GM18526 (cell line): ENCODE measurements around the gene TLN1.

ENCODE experiments used
- POLR2A ChIP-seq: IDR thresholded peaks from 3 replicates; pipeline ENCODE4 v1.6.1; 2011; ENCODE audit not compliant: insufficient read length; ENCODE audit errors: extremely low read depth

Gene TLN1

DNA sequence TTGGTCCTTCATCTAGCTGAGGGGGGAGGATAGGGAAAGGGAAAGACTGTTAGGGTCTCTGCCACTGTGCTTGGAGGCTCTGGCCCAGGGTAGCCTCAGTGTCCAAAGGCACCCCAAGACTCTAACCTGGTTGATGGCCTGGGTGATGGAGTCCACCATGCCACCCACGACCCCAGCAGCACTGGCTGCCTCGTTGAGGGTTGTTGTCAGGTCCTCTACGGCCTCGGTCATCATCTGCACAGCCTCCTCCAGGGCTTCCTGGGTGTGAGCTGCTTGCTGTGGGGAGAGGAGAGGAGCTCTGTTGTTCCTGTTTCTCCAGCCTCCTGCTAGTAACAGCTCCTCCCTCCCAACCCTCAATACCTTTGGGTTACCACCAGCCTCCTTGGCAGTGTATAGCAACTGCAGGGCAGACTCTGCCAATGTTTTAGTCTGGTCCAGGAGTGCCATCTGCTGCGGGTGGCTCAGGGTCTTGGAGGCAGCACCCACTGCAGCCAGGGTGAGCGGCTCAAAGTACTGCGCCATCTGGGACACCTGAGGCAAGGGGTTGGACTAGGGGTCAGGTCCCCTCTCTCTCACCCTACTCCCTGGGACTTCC lies 26.1 kb downstream of the TLN1 start:
- TF ChIP-seq POLR2A, result no peak

DNA sequence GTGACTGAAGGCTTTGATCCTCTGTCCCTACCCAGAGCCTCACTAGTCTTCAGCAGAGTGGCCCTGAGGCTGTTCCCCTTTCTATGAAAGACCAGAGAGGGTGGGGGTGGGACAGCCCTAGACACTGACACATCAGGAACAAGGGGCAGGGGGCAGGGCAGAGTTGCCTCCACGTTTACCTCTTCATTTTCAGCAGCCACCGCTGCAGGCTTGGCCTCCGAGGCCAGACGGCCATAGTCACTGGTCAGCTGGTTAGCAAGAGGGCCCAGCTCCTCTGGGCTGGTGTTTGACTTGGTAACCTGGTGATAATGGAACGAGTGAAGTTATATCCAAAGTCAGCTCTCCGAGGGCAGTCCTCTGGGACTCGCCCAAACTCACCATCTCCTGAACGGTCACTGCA lies 26.6 kb downstream of the TLN1 start:
- TF ChIP-seq POLR2A, result no peak

DNA sequence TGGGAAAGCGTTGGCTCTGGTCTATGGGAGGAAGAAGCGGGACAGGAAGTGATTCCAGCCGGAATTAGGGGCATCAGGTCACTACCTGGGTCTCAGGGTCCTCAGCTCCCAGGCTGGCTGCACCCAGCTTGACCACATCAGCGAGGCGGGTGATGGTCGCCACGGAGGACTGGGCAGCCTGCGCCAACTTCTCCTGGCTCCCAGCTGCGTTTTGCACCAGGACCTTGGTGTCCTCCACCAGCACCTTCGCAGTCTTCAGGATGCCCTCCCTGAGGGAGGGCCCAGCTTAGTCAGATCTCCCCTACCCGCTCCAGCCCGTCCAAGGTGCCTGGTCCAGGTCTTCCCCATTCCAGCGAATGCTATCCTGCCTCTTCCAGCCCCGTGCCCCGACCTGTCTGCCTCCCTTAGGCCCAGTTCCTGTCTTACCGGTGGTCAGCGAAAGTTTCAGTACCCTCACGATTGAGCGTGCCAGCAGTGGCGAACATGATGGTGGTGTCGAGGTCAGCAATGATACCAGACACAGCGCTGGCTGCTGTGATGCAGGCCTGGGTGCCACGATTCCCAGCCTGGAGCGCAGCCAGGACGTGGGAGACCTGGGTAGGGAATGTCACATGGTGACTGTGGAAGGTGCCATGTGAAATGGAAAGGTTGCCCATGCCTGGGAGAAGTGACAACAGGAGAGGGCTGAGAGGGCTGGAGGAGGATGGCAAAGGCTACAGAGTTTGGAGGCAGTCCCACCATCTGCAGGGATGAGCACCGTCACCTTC lies 27.9 kb downstream of the TLN1 start:
- no peak for TF ChIP-seq POLR2A

DNA sequence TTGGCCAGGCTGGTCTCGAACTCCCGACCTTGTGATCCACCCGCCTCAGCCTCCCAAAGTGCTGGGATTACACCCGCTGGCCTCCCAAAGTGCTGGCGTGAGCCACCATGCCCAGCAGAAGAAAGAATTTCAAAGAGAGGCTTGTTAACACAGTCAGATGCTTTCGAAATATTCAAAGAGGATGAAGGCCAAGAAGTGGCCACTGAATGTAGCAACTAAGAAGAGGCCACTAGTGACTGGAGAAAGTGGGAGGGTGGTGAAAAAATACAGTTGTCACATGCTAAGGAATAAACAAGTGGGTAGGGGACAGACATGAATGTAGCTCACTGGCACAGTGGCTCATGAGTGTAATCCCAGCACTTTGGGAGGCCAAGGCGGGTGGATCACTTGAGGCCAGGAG lies 29.3 kb downstream of the TLN1 start:
- TF ChIP-seq POLR2A, result no peak

DNA sequence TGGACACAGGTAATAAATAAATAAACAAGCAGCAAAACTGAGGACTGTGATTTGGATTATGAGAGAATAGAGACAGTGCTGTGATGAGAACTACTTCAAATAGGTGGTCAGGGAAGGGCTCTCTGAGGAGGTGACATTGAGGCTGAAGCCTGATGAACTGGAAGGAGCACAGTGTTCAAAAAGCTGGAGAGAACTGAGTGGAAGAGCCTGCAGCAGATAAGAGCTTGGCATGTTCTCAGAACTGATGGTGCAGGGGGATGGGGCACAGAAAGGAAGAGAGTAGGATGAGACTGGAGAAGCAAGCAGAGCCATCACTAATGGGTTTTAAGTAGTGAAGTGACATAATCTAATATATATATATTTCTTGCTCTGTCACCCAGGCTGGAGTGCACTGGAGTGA lies 31.1 kb downstream of the TLN1 start:
- TF ChIP-seq POLR2A, result no peak

DNA sequence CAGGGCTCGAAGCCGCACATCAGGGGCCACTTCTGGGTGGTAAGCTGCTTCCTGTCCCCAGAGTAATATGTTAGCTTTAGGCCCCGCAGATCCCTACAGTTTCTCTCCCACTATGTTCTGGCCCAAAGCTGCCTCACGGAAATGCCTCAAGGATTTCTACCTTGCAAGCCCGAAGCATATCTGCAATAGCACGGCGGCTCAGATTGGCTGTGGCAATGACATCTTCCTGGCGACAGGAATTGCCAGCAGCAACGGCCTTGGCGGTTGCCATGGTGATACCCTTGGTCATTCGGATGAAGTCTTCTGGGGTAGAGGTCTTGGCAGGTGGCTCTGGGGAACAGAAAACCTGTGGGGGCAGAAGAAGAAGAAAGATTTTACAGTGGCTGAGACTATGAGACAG lies 32.0 kb downstream of the TLN1 start:
- no peak for TF ChIP-seq POLR2A

DNA sequence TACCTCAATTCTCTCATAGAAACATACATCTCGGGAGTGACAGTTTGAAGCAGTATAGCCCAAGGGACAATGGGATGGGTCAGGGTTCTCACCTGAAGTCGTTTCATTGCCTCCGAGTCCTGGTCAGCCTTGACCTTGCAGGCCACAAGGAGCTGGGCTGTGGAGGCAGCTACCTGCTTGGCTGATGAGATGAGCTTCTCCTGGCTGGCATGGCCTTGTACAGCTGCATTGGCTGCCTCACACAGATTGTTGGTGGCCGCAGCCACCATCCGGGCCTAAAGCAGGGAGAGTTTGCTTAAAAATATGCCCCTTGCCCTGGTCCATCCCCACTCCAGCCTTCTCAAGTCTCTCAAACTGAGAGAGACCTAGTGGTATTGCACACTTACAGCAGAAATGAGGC lies 33.8 kb downstream of the TLN1 start:
- no peak for TF ChIP-seq POLR2A

DNA sequence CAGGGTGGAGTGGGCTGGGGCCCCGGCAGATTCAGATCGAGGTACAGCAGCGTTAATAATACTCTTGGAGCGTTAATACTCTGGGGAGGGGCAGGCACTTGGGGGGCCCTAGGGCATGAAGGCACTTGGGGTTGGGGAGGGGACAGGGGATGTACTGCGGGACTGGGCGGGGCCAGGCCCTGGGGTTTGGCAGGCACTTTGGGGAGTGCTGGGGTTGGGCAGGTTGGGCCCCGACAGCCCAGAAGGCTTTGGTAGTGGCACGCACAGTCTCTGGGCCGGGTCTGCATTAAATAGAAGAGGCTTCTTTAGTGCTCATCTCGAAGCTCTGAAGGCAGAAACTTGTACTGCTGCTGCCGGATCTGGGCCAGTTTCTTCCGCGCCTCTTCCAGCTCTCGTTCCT lies 34.5 kb downstream of the TLN1 start:
- TF ChIP-seq POLR2A, result no peak

DNA sequence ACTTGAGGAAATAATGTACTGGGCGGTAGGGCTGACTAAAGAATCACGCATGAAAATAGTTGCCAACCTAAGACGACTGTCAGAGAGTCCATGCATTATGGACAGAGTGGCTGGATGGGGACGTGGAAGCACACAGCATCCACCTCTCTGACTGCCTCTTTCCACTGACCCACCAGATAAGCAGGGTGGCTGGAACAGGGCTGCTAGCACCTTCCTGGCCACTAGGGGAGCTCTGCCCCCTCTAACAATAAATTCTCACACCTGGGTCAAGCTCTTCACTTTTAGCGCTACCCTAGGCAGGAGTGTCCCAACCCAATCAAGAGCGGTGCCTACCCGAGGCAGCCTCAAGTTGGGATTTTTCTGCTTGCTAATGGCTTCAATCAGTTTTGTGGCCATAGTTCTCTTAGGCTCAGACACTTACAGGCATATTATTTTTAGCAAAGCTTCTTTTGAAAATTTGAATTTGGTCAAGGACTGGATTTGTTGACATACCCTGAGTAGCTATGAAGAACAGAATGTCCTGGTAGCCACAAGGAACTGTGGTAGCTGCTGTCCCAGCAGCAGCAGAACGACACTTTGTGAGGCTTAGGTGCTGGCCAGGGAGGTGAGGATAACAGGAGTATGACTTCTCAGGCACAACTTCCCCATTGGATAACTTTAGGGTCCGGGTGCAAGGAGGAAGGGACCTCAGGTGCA lies 35.3 kb downstream of the TLN1 start:
- no peak for TF ChIP-seq POLR2A

DNA sequence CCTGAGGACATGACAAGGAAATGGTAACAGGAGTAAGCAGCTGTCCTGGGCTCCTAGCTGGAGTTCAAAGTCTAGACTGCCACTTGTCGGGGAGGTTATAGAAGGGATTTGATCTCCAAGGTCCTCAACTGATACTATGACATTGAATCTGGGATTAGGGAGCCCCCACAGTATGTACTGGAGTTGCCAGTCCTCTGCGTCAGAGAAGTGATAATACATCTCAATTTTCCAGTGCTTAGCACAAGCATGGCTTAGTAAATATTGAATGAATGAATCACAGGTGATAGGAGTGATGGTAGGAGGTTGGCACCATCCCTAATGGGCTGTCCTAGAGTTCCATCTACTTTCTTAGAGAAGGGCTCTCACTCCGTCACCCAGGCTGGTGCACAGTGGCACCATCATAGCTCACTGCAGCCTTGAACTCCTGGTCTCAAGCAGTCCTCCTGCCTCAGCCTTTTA lies 36.0 kb downstream of the TLN1 start:
- TF ChIP-seq POLR2A, result no peak

DNA sequence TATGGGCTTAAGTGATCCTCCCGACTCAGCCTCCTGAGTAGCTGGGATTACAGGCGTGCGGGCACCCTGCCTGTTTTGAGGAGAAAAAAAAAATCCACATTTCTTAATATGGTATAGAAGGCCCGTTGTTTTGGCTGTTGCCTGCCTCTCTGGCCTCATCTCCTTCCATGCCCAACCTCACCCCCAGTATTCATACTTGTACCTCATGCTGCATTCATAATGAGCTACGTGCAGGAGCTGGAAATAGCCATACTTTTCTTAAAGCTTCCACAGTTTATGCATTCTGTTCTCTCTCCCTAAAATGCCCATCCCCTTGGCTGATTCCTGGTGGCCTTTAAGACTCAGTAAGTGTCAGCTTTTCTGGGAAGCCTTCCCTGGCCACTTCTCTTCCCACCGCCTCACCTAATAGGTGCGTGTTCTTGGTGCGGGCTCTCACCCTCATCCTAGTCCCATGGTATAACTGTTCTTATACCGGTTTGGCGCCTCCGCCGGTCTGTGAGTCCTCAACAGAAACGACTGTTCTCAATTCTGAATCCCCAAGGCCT lies 40.2 kb downstream of the TLN1 start:
- no peak for TF ChIP-seq POLR2A

DNA sequence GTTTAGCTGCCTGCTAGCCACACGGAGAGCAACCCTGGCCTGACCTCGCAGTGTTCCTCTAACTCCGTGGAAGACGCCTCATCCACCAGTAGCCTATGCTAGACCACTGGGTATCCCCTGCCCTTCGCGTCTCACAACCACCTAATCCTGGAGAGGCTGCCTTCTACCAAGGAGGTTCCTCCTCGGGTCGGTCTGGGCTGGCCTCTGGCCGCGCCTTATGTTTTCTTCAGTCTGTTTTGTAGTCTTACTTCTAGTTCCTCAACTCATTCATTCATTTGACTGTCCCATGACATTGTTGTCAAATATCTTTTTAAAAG lies 40.7 kb downstream of the TLN1 start:
- no peak for TF ChIP-seq POLR2A

DNA sequence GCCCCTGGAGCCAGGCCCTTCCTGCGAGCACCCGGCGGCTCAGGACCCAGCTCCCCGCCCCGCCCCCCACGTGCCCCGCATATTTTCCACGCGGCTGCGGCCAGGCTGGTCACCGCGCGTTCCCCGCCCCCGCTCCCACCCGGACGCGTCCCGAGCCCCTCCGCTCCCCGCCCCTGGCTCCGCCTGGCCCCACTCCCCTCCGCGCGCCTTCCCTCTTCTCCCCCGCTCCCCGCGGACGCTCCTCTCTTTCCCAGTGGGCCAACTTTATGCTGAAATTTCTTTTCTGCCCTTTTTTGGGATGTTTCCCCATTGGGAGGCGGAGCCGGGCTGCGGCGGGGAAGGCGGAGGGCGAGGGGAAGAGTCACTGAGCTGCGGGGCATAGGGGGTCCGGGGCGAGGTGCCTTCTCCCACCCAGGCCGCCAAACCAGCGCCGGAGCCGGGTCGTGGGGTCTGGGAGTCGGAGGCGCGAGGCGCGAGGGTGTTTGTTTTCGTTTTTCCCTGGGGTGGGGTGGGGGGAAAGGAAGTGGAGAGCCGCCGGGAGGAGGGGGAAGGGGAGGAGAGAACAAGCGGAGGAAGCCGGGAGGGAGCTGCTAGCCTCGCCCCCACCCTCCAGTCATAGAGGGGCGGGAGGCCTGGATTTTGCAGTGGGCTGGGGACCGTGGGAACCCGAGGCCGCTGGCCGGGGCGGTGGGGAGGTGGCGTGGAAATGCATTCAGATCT lies 41.2 kb downstream of the TLN1 start:
- no peak for TF ChIP-seq POLR2A

DNA sequence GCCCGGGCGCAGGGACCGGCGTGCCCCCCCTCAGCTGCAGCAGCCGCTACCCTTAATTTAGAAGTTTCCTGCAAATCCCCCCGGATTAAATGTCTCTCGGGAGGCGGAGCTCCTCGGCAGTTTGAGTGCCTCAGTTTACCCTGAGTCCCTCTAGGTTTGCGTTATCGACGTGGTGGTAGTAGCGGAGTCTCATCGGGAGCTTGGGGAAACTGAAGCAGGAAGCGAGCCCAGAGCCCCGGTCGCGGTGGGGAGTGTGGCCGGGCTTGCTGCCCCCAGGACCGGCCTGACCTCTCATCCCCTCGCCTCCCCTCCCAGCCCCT lies 41.7 kb downstream of the TLN1 start:
- no peak for TF ChIP-seq POLR2A

DNA sequence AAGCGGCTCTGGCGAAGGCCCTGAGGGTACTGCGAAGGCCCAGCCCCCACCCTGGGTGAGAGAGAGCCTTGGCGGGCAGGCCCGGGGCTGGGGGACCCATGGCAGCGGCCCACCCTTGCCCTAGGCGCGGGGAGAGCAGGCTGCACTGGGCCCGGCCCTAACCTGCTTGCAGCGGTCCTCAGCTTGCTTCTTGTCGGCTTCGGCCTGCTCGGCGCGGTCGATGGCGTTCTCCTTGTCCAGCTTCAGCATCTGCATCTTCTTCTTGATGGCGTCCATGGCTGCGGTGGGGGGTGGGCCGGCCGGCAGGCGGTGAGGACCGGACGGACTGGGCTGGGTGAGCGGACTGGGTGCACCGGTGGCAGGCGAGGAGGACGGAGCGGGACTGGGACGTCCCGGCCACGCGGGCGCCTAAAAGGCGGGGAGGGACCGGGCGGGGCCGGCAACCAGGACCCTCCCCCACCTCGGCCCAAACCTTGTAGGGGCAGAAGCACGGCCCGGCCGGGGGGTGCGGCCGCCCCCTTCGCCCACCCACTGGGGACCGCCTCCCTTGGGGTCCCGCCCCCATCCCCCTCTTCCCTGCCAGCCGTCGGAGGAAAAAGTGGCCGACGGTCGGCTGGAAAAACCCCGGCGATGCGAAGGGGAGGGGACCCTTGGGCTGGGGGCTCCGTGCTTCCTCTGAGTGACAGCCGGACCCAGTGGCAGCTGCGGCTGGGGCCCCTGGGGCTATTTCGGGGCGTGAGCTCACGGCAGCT lies 42.3 kb downstream of the TLN1 start, which contains the start of gene TPM2:
Gene TPM2, minus strand, starts transcription at position 384 of the 752 bp plus-strand sequence. Its CDS starts 108 bp downstream, at position 276.
- no peak for TF ChIP-seq POLR2A
